Smooth muscle cell (in vitro differentiated cells): ENCODE results near the gene HELT. TPM values are rescaled to one million over a fixed set of nuclear protein-coding genes. Genes with fewer than 3 reads are reported as not detected.

Experiments
- DNase-seq: peaks from one replicate; lab custom pipeline; 2025; ENCODE audit not compliant: unreplicated experiment; lab: John Stamatoyannopoulos, UW
- H2AFZ ChIP-seq: fragments of 200-600 bp; sonication (generic); 2 replicates; pipeline ENCODE4 v1.6.0; 2016; ENCODE audit warnings: antibody characterized with exemption, low read depth, mild to moderate bottlenecking
- H3F3A ChIP-seq: fragments of 200-600 bp; sonication (generic); 2 replicates; pipeline ENCODE4 v1.6.0; 2017; ENCODE audit warnings: antibody characterized with exemption, low read depth
- H3K27ac ChIP-seq: fragments of 200-600 bp; sonication (generic); 2 replicates; pipeline ENCODE4 v1.5.1; 2016; ENCODE audit warnings: low read depth, mild to moderate bottlenecking
- H3K27me3 ChIP-seq: fragments of 200-600 bp; sonication (generic); 2 replicates; pipeline ENCODE4 v1.6.1; 2016; ENCODE audit warnings: low read depth, mild to moderate bottlenecking
- H3K36me3 ChIP-seq: fragments of 200-600 bp; sonication (generic); 2 replicates; pipeline ENCODE4 v1.5.1; 2016; ENCODE audit warnings: low read depth
- H3K4me1 ChIP-seq: fragments of 200-600 bp; sonication (generic); 2 replicates; pipeline ENCODE4 v1.5.1; 2016; ENCODE audit warnings: low read depth
- H3K4me2 ChIP-seq: fragments of 200-600 bp; sonication (generic); 2 replicates; pipeline ENCODE4 v1.6.0; 2016; ENCODE audit warnings: mild to moderate bottlenecking
- H3K4me3 ChIP-seq: fragments of 200-600 bp; sonication (generic); 2 replicates; pipeline ENCODE4 v1.5.1; 2016; ENCODE audit warnings: mild to moderate bottlenecking
- H3K79me2 ChIP-seq: fragments of 200-600 bp; sonication (generic); 2 replicates; pipeline ENCODE4 v1.6.0; 2016; ENCODE audit warnings: low read depth, mild to moderate bottlenecking
- H3K9ac ChIP-seq: fragments of 200-600 bp; sonication (generic); 2 replicates; pipeline ENCODE4 v1.6.0; 2016; ENCODE audit warnings: low read depth
- H3K9me3 ChIP-seq: fragments of 200-600 bp; sonication (generic); replicated peaks from 2 replicates; pipeline ENCODE4 v1.5.1; 2016; ENCODE audit warnings: low read depth
- H4K20me1 ChIP-seq: fragments of 200-600 bp; sonication (generic); 2 replicates; pipeline ENCODE4 v1.6.0; 2016; ENCODE audit warnings: low read depth
- CTCF ChIP-seq: fragments of 200-600 bp; sonication (generic); IDR thresholded peaks from 2 replicates; pipeline ENCODE4 v1.5.1; 2017; ENCODE audit warnings: borderline replicate concordance, mild to moderate bottlenecking, antibody characterized with exemption; ENCODE audit not compliant: insufficient read depth, poor library complexity, severe bottlenecking
- whole genome bisulfite sequencing: methylation state at CpG from one replicate; pipeline ENCODE4 v1.1.7; 2016; ENCODE audit warnings: low lambda C conversion rate; 5-methylcytosine and 5-hydroxymethylcytosine counted together
- polyA plus RNA-seq: library from polyadenylated mRNA; unstranded; fragments of >200 nt; fragmentation: Nextera tagmentation; extraction: Ambion mirVana; gene quantifications from 2 replicates; pipeline ENCODE4 v1.2.1, GENCODE V29; 2016
- total RNA-seq: library from RNA; depleted of rRNA; stranded (reverse); fragments of >200 nt; gene quantifications from 2 replicates; pipeline ENCODE4 v1.2.3, GENCODE V29; 2014

HELT gene
- total and polyA plus RNA-seq, 2 experiments from 2014 or later = not detected

- TF ChIP-seq CTCF = no peak
- Histone ChIP-seq H3K9ac (no peak overlapping the region), H3F3A (no peaks in the 10 kb centered on the region), H3K27me3 (peaks cover 39% of the 10 kb centered on the region), H3K27ac (no peak overlapping the region), H3K4me2 (no peak overlapping the region), H3K79me2 (no peaks in the 10 kb centered on the region), H3K36me3 (no peaks in the 10 kb centered on the region), H3K9me3 (no peaks in the 10 kb centered on the region), H3K4me1 (no peaks in the 10 kb centered on the region), H2AFZ (no peak overlapping the region), H4K20me1 (no peaks in the 10 kb centered on the region), H3K4me3 (no peak overlapping the region)
- 91% methylated on average over 2 of the region's 2 CpGs for whole genome bisulfite sequencing
- DNase-seq = no peak
These were observed 17.0 kb downstream of the HELT start for GRCh38 chr4:185035284-185035683.

GRCh38 chr4:185036019-185036418 lies 17.7 kb downstream of the HELT start:
- Histone ChIP-seq H3F3A (no peaks in the 10 kb centered on the region), H3K9me3 (no peaks in the 10 kb centered on the region), H3K4me1 (no peaks in the 10 kb centered on the region), H4K20me1 (no peaks in the 10 kb centered on the region), H3K79me2 (no peaks in the 10 kb centered on the region), H3K9ac (no peak overlapping the region), H2AFZ (no peak overlapping the region), H3K4me2 (no peak overlapping the region), H3K36me3 (no peaks in the 10 kb centered on the region), H3K27ac (no peak overlapping the region), H3K27me3 (peaks cover 31% of the 10 kb centered on the region), H3K4me3 (no peak overlapping the region)
- TF ChIP-seq CTCF = no peak
- WGBS = 90% methylated on average over 6 of the region's 6 CpGs
- no peak for DNase-seq

- Histone ChIP-seq H3F3A (no peaks in the 10 kb centered on the region), H3K4me1 (no peaks in the 10 kb centered on the region), H3K9me3 (no peaks in the 10 kb centered on the region), H4K20me1 (no peaks in the 10 kb centered on the region), H3K4me3 (no peak overlapping the region), H3K36me3 (no peaks in the 10 kb centered on the region), H3K27ac (no peak overlapping the region), H3K9ac (no peak overlapping the region), H3K4me2 (no peak overlapping the region), H2AFZ (no peak overlapping the region), H3K27me3 (peaks cover 23% of the 10 kb centered on the region), H3K79me2 (no peaks in the 10 kb centered on the region)
- WGBS = 68% methylated on average over 6 of the region's 6 CpGs
- TF ChIP-seq CTCF = no peak
- DNase-seq = no peak
These were observed 18.6 kb downstream of the HELT start for GRCh38 chr4:185036842-185037241.

- no peak overlapping the region for H3K9ac ChIP-seq
- H3F3A ChIP-seq = no peaks in the 10 kb centered on the region
- peak overlapping the region; percentile 59 for H3K4me2 ChIP-seq
- 31% methylated on average over 15 of the region's 15 CpGs for WGBS
- no peaks in the 10 kb centered on the region for H4K20me1 ChIP-seq
- no peaks in the 10 kb centered on the region for H3K36me3 ChIP-seq
- peak overlapping the region; percentile 67 for H2AFZ ChIP-seq
- H3K4me1 ChIP-seq = no peaks in the 10 kb centered on the region
- no peak for DNase-seq
- no peaks in the 10 kb centered on the region for H3K9me3 ChIP-seq
- H3K4me3 ChIP-seq = peak overlapping the region; percentile 28
- no peak overlapping the region for H3K27ac ChIP-seq
- H3K79me2 ChIP-seq = no peaks in the 10 kb centered on the region
- peak; percentile 76 for TF ChIP-seq CTCF
- no peaks in the 10 kb centered on the region for H3K27me3 ChIP-seq
These were observed 21.4 kb downstream of the HELT start for GRCh38 chr4:185039508-185040273.
